Gastrocnemius medialis (tissue), 4 donors: ENCODE measurements around the gene NHLRC2.

Source experiments
- POLR2A ChIP-seq, 2 donors: fragments of 450-650 bp; IDR thresholded peaks; one replicate each; pipeline ENCODE4 v1.6.1; 2017; ENCODE audit warnings: antibody characterized with exemption in 2 of 2, mild to moderate bottlenecking in 2 of 2, moderate library complexity in 2 of 2
- TF ChIP-seq, protein P1 (sequence below), 5 experiments: fragments of 450-650 bp in 3 of 5; fragments of 200-600 bp in 2 of 5; sonication (generic) in 2 of 5; IDR thresholded peaks in 4 of 5; conservative IDR thresholded peaks in 1 of 5; 1 replicate in 4 of 5; 2 replicates in 1 of 5; pipeline ENCODE4 v1.5.1; 2016 to 2019; ENCODE audit warnings: antibody characterized with exemption in 5 of 5, mild to moderate bottlenecking in 3 of 5, moderate library complexity in 3 of 5

GRCh38 chr10:113867904-113868303 lies 13.4 kb downstream of the NHLRC2 start:
- TF ChIP-seq, protein P1, sequence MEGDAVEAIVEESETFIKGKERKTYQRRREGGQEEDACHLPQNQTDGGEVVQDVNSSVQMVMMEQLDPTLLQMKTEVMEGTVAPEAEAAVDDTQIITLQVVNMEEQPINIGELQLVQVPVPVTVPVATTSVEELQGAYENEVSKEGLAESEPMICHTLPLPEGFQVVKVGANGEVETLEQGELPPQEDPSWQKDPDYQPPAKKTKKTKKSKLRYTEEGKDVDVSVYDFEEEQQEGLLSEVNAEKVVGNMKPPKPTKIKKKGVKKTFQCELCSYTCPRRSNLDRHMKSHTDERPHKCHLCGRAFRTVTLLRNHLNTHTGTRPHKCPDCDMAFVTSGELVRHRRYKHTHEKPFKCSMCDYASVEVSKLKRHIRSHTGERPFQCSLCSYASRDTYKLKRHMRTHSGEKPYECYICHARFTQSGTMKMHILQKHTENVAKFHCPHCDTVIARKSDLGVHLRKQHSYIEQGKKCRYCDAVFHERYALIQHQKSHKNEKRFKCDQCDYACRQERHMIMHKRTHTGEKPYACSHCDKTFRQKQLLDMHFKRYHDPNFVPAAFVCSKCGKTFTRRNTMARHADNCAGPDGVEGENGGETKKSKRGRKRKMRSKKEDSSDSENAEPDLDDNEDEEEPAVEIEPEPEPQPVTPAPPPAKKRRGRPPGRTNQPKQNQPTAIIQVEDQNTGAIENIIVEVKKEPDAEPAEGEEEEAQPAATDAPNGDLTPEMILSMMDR (IDR thresholded peaks at IDR 0.05 in 4 of 5, conservative IDR thresholded peaks at IDR 0.05 in 1 of 5) = no peak
- TF ChIP-seq POLR2A (IDR thresholded peaks at IDR 0.05) = no peak
